Activated CD8-positive, alpha-beta memory T cell treated with anti-CD3 and anti-CD28 coated beads for 48 hours (primary cell): Measurements from ENCODE around the gene TRIM27.
"Not testable (repeated sequence)": the region's sequence is repeated elsewhere in the genome, so short reads cannot be mapped to it uniquely, and the experiment has no call there.

ENCODE experiments used
- DNase-seq, 3 experiments: peaks; one replicate each; pipeline ENCODE4 v3.0.0-alpha.2; 2020; ENCODE audit warnings: low read depth in 2 of 3, low spot score in 2 of 3

The TRIM27 gene

GRCh38 chr6:28900577-28901256 lies 23.1 kb downstream of the TRIM27 start:
- no peak for DNase-seq

- no peak for DNase-seq
Observed at GRCh38 chr6:28898710-28898965, 25.1 kb downstream of the TRIM27 start.

- no peak for DNase-seq
Observed at GRCh38 chr6:28897369-28897745, 26.4 kb downstream of the TRIM27 start.

- peak in 1 of 3 experiments; percentile 15 for DNase-seq
Observed at GRCh38 chr6:28896505-28897368, 27.0 kb downstream of the TRIM27 start.

- DNase-seq: peak; percentile 60 to 84 (median 61)
Observed at GRCh38 chr6:28895131-28895812, 28.5 kb downstream of the TRIM27 start.

GRCh38 chr6:28893172-28893799 lies 30.5 kb downstream of the TRIM27 start:
- DNase-seq: no peak

- DNase-seq: no peak
Observed at GRCh38 chr6:28892525-28892924, 31.3 kb downstream of the TRIM27 start.

GRCh38 chr6:28887796-28888496 lies 35.8 kb downstream of the TRIM27 start:
- no peak for DNase-seq

GRCh38 chr6:28886079-28886439 lies 37.7 kb downstream of the TRIM27 start:
- no peak for DNase-seq

- DNase-seq: peak in 2 of 3 experiments; percentile 33 to 52
Observed at GRCh38 chr6:28884423-28885131, 39.2 kb downstream of the TRIM27 start.

- DNase-seq: peak in 2 of 3 experiments; percentile 36 to 84
Observed at GRCh38 chr6:28880894-28881780, 42.6 kb downstream of the TRIM27 start.

GRCh38 chr6:28880519-28880893 lies 43.3 kb downstream of the TRIM27 start:
- no peak for DNase-seq

- no peak for DNase-seq
Observed at GRCh38 chr6:28876710-28877109, 47.1 kb downstream of the TRIM27 start.

- DNase-seq: no peak
Observed at GRCh38 chr6:28875191-28875747, 48.5 kb downstream of the TRIM27 start.

GRCh38 chr6:28872157-28872817 lies 51.5 kb downstream of the TRIM27 start:
- not testable (repeated sequence) for DNase-seq

GRCh38 chr6:28871335-28872156 lies 52.2 kb downstream of the TRIM27 start:
- DNase-seq: no peak

- DNase-seq: no peak
Observed at GRCh38 chr6:28868873-28869272, 54.9 kb downstream of the TRIM27 start.

- no peak for DNase-seq
Observed at GRCh38 chr6:28867086-28867409, 56.7 kb downstream of the TRIM27 start.
